Upper lobe of right lung (tissue), 1 donor: Measurements from ENCODE around the gene ITGA6. TPM values are rescaled to one million over a fixed set of nuclear protein-coding genes. Genes with fewer than 3 reads are reported as not detected.

ENCODE experiments used
- ATAC-seq: fragments of 200-7000 bp; cut with Tn5 transposase; one replicate; pipeline ENCODE4 v1.9.1; 2020; ENCODE audit warnings: mild to moderate bottlenecking, moderate library complexity
- DNase-seq: peaks from one replicate; pipeline ENCODE4 v3.0.0-alpha.2; 2020
- H3K27ac ChIP-seq: fragments of 200-600 bp; one replicate; pipeline ENCODE4 v1.8.0; 2022
- H3K27me3 ChIP-seq: fragments of 200-600 bp; one replicate; pipeline ENCODE4 v1.8.0; 2022; ENCODE audit warnings: mild to moderate bottlenecking
- H3K36me3 ChIP-seq: fragments of 200-600 bp; one replicate; pipeline ENCODE4 v1.8.0; 2022
- H3K4me1 ChIP-seq: fragments of 200-600 bp; one replicate; pipeline ENCODE4 v1.8.0; 2022
- H3K4me3 ChIP-seq: fragments of 200-600 bp; one replicate; pipeline ENCODE4 v1.8.0; 2022; ENCODE audit warnings: mild to moderate bottlenecking
- H3K9me3 ChIP-seq: fragments of 200-600 bp; one replicate; pipeline ENCODE4 v1.8.0; 2022
- intact Hi-C: fragments of 100-400 bp; cut with DNase I; formaldehyde crosslinking; loops from one replicate; pipeline ENCODE4 v1.11.0; 2022
- total RNA-seq: library from RNA; stranded (reverse); fragmentation: NEBNext Ultra II Directional; extraction: Animal tissue kit (Norgen Biotek cat#: 25700); gene quantifications from one replicate; pipeline ENCODE4 v1.2.1, GENCODE V29; 2021
- TF ChIP-seq, protein P1 (sequence below): fragments of 200-600 bp; IDR thresholded peaks from one replicate; pipeline ENCODE4 v1.8.0; 2022; ENCODE audit warnings: antibody characterized with exemption
- donor health status: DM: no; HTN: yes; CAD: no; lungs with severe emphysema.

Gene ITGA6
- total RNA-seq, 1 donor from 2014 or later, result 73.0 TPM

DNA sequence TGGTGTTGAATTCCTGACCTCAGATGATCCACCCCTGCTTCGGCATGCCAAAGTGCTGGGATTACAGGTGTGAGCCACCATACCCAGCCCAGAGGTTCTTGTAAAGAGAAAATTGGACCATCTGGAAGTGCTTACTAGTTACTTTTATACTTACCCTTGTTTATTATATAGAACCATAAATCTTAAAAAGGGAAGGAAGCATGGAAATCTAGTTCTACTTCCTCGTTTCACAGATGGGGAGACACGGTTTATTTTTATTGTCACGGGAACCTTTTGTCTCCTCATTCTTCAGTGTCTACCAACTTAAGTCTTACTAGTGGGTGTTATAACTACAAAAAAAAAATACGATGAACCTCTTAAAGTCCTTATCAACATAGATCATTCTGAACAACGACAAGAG is 82.7 kb downstream of the ITGA6 start:
- ATAC-seq, result no peak
- DNase-seq, result no peak
- H3K36me3 ChIP-seq, result peaks cover 2% of the 10 kb centered on the region
- intact Hi-C loops, result no loop called here
- peaks cover 13% of the 10 kb centered on the region for H3K9me3 ChIP-seq
- H3K4me3 ChIP-seq, result no peak overlapping the region
- TF ChIP-seq, protein P1, sequence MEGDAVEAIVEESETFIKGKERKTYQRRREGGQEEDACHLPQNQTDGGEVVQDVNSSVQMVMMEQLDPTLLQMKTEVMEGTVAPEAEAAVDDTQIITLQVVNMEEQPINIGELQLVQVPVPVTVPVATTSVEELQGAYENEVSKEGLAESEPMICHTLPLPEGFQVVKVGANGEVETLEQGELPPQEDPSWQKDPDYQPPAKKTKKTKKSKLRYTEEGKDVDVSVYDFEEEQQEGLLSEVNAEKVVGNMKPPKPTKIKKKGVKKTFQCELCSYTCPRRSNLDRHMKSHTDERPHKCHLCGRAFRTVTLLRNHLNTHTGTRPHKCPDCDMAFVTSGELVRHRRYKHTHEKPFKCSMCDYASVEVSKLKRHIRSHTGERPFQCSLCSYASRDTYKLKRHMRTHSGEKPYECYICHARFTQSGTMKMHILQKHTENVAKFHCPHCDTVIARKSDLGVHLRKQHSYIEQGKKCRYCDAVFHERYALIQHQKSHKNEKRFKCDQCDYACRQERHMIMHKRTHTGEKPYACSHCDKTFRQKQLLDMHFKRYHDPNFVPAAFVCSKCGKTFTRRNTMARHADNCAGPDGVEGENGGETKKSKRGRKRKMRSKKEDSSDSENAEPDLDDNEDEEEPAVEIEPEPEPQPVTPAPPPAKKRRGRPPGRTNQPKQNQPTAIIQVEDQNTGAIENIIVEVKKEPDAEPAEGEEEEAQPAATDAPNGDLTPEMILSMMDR, result no peak
- H3K4me1 ChIP-seq, result no peaks in the 10 kb centered on the region
- no peak overlapping the region for H3K27ac ChIP-seq
- no peaks in the 10 kb centered on the region for H3K27me3 ChIP-seq

DNA sequence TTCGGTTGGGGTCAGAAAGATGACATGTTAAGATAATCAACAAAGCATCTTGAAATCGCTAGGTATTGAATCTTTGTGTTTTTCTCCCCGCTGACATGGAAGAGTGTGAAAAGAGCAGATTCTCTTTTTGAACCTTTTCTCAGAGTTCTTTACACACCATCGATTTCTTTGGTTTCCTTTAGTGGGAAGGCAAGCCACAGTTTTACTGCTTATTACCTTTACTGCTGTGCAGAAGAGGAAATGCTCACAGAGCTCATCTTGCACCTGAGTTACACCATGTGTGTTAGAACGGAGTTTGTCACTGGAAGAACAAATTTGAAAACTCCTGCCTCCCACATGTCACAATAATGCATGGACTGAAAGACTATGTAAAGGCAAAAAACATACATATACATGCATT is 83.2 kb downstream of the ITGA6 start:
- Histone ChIP-seq H3K4me3 (no peak overlapping the region), H3K4me1 (no peaks in the 10 kb centered on the region), H3K36me3 (no peaks in the 10 kb centered on the region), H3K9me3 (peaks cover 13% of the 10 kb centered on the region), H3K27ac (no peak overlapping the region), H3K27me3 (no peaks in the 10 kb centered on the region)
- no peak for ATAC-seq
- intact Hi-C loops, result no loop called here
- DNase-seq, result no peak
- TF ChIP-seq, protein P1, result no peak

DNA sequence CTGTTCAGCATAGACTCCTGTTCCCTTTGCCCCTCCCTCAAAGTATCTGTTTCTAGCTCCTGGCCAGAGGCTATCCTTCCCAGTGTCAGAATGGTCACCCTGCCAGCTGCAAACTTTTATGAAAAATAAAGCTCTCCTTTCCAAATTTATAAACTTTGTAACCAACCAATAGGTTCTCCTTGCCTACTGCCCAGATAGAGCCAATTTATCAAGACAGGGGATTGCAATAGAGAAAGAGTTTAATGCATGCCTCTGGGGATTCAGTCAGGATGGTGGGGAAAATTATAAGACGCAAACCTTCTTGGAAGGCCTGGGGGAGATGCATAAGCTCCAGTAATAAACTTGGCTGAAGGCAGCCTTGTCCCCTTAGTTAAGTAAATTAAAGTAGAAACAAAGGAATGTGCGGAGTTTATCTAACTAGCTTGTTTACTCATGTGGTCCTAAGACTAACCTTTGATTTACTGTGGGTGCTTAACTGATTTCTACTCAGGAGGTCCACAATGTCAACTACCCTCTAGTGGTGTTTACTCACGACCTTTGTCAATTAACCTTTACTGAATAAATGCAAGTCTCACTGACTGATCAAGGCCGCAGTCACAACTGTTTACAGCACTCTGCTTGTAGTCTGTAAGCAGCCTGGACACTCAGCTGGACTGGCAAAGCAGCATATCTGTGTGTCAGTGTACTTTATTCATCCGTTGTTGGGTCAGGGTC is 85.6 kb downstream of the ITGA6 start:
- DNase-seq, result no peak
- Histone ChIP-seq H3K9me3 (peaks cover 13% of the 10 kb centered on the region), H3K27me3 (no peaks in the 10 kb centered on the region), H3K4me1 (no peaks in the 10 kb centered on the region), H3K4me3 (no peak overlapping the region), H3K27ac (no peak overlapping the region), H3K36me3 (no peaks in the 10 kb centered on the region)
- intact Hi-C loops, result no loop called here
- TF ChIP-seq, protein P1, result no peak
- ATAC-seq, result no peak

DNA sequence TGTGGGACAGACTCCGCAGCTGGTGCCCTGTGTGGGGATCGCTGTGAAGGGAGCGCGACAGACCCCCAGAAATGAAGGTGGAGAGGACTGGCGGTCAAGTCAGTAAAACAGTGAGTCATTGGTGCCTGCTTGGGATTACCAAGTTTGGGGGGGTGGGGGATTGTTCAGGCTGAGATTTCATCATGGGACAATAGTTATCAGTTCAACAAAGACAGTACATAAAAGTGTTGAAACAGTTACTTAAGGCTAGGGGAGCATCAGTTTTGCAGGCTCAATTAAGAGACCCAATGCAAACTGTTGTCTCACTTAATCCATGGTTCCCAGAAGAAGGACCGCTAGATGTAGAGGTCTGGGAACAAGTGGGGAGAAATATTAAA is 86.1 kb downstream of the ITGA6 start:
- H3K9me3 ChIP-seq, result peaks cover 13% of the 10 kb centered on the region
- TF ChIP-seq, protein P1, result no peak

DNA sequence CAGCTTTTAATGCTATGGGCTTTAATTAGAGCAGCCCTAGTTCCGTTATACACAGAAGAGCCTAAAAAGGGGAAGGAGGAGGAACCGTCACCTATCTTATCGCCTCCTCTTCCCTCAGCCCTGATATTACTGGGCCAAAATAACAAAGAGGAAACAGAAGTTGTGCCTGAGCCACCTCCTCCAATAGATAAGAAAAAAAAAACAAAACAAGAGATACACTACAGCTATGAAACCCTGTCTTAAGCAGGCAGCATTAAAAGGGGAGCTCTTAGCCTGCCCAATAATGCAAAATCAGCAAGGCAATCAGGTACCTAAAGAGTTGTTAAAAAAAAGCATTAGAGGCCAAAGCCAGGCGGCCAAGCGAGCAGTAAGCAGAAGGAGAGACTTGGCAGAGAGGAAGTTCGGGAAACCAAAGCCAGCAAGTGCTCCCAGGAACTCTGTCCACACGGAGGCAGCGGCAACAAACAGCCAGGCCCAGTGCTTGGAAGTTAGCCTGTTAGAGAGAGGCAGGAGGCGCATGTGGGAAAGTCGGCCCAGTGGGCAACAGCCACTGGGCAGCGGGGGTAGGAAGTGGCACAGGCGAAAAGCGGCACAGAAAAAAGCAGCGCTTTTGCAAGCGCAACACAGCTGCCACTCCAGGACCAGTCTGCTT is 86.7 kb downstream of the ITGA6 start:
- H3K4me1 ChIP-seq, result no peaks in the 10 kb centered on the region
- DNase-seq, result no peak
- intact Hi-C loops, result no loop called here
- no peaks in the 10 kb centered on the region for H3K27me3 ChIP-seq
- TF ChIP-seq, protein P1, result no peak
- peaks cover 13% of the 10 kb centered on the region for H3K9me3 ChIP-seq
- no peak overlapping the region for H3K27ac ChIP-seq
- no peak overlapping the region for H3K4me3 ChIP-seq
- peak; percentile 76 for ATAC-seq
- no peaks in the 10 kb centered on the region for H3K36me3 ChIP-seq

More for the DNA sequence above, 86.1 kb downstream of the ITGA6 start:
- Histone ChIP-seq H3K27me3 (no peaks in the 10 kb centered on the region), H3K4me3 (no peak overlapping the region), H3K4me1 (no peaks in the 10 kb centered on the region), H3K36me3 (no peaks in the 10 kb centered on the region), H3K27ac (no peak overlapping the region)
- intact Hi-C loops, result no loop called here
- ATAC-seq, result no peak
- no peak for DNase-seq
